Panc1 (cell line): ENCODE results near the gene ALG6. TPM values are rescaled to one million over a fixed set of nuclear protein-coding genes. Genes with fewer than 3 reads are reported as not detected.

Source experiments
- ATAC-seq: fragments of 200-7000 bp; cut with Tn5 transposase; 2 replicates; pipeline ENCODE4 v1.9.1; 2020; ENCODE audit warnings: mild to moderate bottlenecking, moderate library complexity
- BruUV-seq: library from RNA; stranded (reverse); fragments of 400-500 nt; replicated peaks from 2 replicates; lab custom pipeline; 2021; lab: Mats Ljungman, UMichigan
- CTCF ChIA-PET: fragments of 300-600 bp; sonication (Branson Sonifier 250); formaldehyde crosslinking; loops from one replicate; lab custom pipeline; 2022; ENCODE audit warnings: antibody characterized with exemption; lab: Charles Lee
- POLR2A ChIA-PET: fragments of 300-600 bp; sonication (Branson Sonifier 250); formaldehyde crosslinking; loops from one replicate; lab custom pipeline; 2022; ENCODE audit warnings: antibody characterized with exemption; lab: Charles Lee
- DNase-seq: peaks from one replicate; pipeline ENCODE4 v3.0.0-alpha.2; 2010; ENCODE audit warnings: low read depth, low spot score
- H3K27ac ChIP-seq: 2 replicates; pipeline ENCODE4 v1.5.1; 2011; ENCODE audit warnings: mild to moderate bottlenecking, low read length, inconsistent platforms
- H3K27me3 ChIP-seq: fragments of 200-500 bp; sonication (Bioruptor generic); 2 replicates; pipeline ENCODE4 v1.6.0; 2014; ENCODE audit warnings: low read length, inconsistent platforms; ENCODE audit not compliant: control insufficient read depth, insufficient read depth
- H3K36me3 ChIP-seq: fragments of 200-500 bp; sonication (Bioruptor generic); 2 replicates; pipeline ENCODE4 v1.5.1; 2014; ENCODE audit warnings: inconsistent platforms, mild to moderate bottlenecking, low read length, moderate library complexity; ENCODE audit not compliant: control insufficient read depth, insufficient read depth
- H3K4me1 ChIP-seq: 2 replicates; pipeline ENCODE4 v1.5.1; 2011; ENCODE audit warnings: inconsistent platforms, mild to moderate bottlenecking, low read length, moderate library complexity; ENCODE audit not compliant: control insufficient read depth, insufficient read depth
- H3K4me3 ChIP-seq, 2 experiments: 2 replicates each; pipeline ENCODE4 v1.5.1; 2011 to 2012; ENCODE audit warnings: low read depth in 2 of 2, low read length in 2 of 2, mild to moderate bottlenecking in 2 of 2, inconsistent platforms in 1 of 2, moderate library complexity in 1 of 2
- H3K9me3 ChIP-seq: fragments of 200-500 bp; sonication (Bioruptor generic); 2 replicates; pipeline ENCODE4 v1.5.1; 2014; ENCODE audit warnings: low read depth, mild to moderate bottlenecking, inconsistent platforms, low read length, moderate library complexity; ENCODE audit not compliant: control insufficient read depth, insufficient read depth
- CTCF ChIP-seq: fragments of 450-650 bp; IDR thresholded peaks from 2 replicates; pipeline ENCODE4 v1.5.1; 2017; ENCODE audit warnings: mild to moderate bottlenecking
- POLR2AphosphoS5 ChIP-seq: IDR thresholded peaks from 2 replicates; pipeline ENCODE4 v1.6.1; 2012; ENCODE audit warnings: mild to moderate bottlenecking, low read depth, low read length, moderate library complexity
- REST ChIP-seq, 2 experiments: IDR thresholded peaks; 2 replicates each; pipeline ENCODE4 v1.6.1; 2011 to 2012; ENCODE audit warnings: low read depth in 2 of 2, control low read depth in 1 of 2, low read length in 1 of 2, mild to moderate bottlenecking in 1 of 2, moderate library complexity in 1 of 2; ENCODE audit not compliant: insufficient read depth in 1 of 2
- SIN3A ChIP-seq: IDR thresholded peaks from 2 replicates; pipeline ENCODE4 v1.6.1; 2012; ENCODE audit warnings: low read depth, mild to moderate bottlenecking, low read length, moderate library complexity, borderline replicate concordance; ENCODE audit not compliant: insufficient read depth
- TCF7L2 ChIP-seq: IDR thresholded peaks from 2 replicates; pipeline ENCODE4 v1.6.1; 2011; ENCODE audit warnings: mild to moderate bottlenecking, low read depth, low read length, inconsistent platforms
- in situ Hi-C: cut with HindIII; loops from 2 replicates; pipeline ENCODE4 v1.10.0; 2016; ENCODE audit warnings: low sequenced_read_pairs, low pct_unique_long_range_greater_than_20kb
- intact Hi-C: fragments of 100-400 bp; cut with micrococcal nuclease; formaldehyde crosslinking; loops from one replicate; pipeline ENCODE4 v1.10.0; 2022; ENCODE audit not compliant: unreplicated experiment
- total RNA-seq: library from RNA; stranded (reverse); gene quantifications from one replicate; pipeline ENCODE4 v1.2.1, GENCODE V29; 2021; ENCODE audit not compliant: unreplicated experiment

The ALG6 gene
- total RNA-seq, 1 experiment from 2014 or later, result 22.6 TPM

- H3K27me3 ChIP-seq, result no peaks in the 10 kb centered on the region
- H3K27ac ChIP-seq, result no peak overlapping the region
- no TSS peak for BruUV-seq
- H3K4me3 ChIP-seq, result peak overlapping the region in 1 of 2 experiments; percentile 70; a peak in 1 of 4 replicates
- H3K9me3 ChIP-seq, result no peaks in the 10 kb centered on the region
- intact Hi-C loops, result no loop called here
- ATAC-seq (no peak), DNase-seq (no peak)
- in situ Hi-C loops, result no loop called here
- H3K36me3 ChIP-seq, result no peaks in the 10 kb centered on the region
- H3K4me1 ChIP-seq, result peaks cover 10% of the 10 kb centered on the region
- POLR2A ChIA-PET, result no interaction called here
- TF ChIP-seq POLR2AphosphoS5 (no peak), CTCF (no peak), SIN3A (no peak)
- CTCF ChIA-PET, result no interaction called here
These were observed 49.0 kb upstream of the ALG6 start for GRCh38 chr1:63318201-63318979.

- no peak for ATAC-seq
- no peak for DNase-seq
- no peak overlapping the region for H3K4me3 ChIP-seq
- H3K36me3 ChIP-seq, result no peaks in the 10 kb centered on the region
- no peak overlapping the region for H3K27ac ChIP-seq
- BruUV-seq, result no TSS peak
- H3K4me1 ChIP-seq, result peaks cover 10% of the 10 kb centered on the region
- intact Hi-C loops (no loop called here), in situ Hi-C loops (no loop called here)
- no peaks in the 10 kb centered on the region for H3K27me3 ChIP-seq
- POLR2A ChIA-PET, result no interaction called here
- TF ChIP-seq CTCF (no peak), REST (IDR thresholded peaks at IDR 0.05; ENCODE audit: insufficient read depth in 1 of 2, low read depth in 2 of 2, low read length in 1 of 2) (no peak), TCF7L2 (no peak), POLR2AphosphoS5 (no peak), SIN3A (no peak)
- H3K9me3 ChIP-seq, result no peaks in the 10 kb centered on the region
- CTCF ChIA-PET, result no interaction called here
These were observed 48.1 kb upstream of the ALG6 start for GRCh38 chr1:63319046-63320021.
